ENCODE data around the gene C17orf114.

Gene C17orf114

GRCh38 chr17:4780325-4780955 lies 21.7 kb downstream of the C17orf114 start:
- no peaks in the 10 kb centered on the region for H3K36me3 ChIP-seq (ENCODE audit: control insufficient read depth, insufficient read depth, low read length)
- DNase-seq (ENCODE audit: low read depth, low spot score) (no peak), ATAC-seq (no peak)
- no peak overlapping the region for H3K27ac ChIP-seq (ENCODE audit: low read length)
- ChIA-PET POLR2A (no interaction called here), CTCF (no interaction called here)
- no peak overlapping the region for H3K4me3 ChIP-seq (ENCODE audit: low read depth in 2 of 2, low read length in 2 of 2)
- intact Hi-C loops (cut with micrococcal nuclease; ENCODE audit: unreplicated experiment) (no loop called here), in situ Hi-C loops (cut with HindIII; ENCODE audit: low pct_unique_long_range_greater_than_20kb, low sequenced_read_pairs) (no loop called here)
- BruUV-seq (replicated peaks): no TSS peak
- TF ChIP-seq SIN3A (IDR thresholded peaks at IDR 0.05; ENCODE audit: borderline replicate concordance, insufficient read depth, low read depth, low read length) (no peak), POLR2AphosphoS5 (IDR thresholded peaks at IDR 0.05; ENCODE audit: low read depth, low read length) (no peak), REST (IDR thresholded peaks at IDR 0.05; ENCODE audit: insufficient read depth in 1 of 2, low read depth in 2 of 2, low read length in 1 of 2) (no peak), TCF7L2 (IDR thresholded peaks at IDR 0.05; ENCODE audit: low read depth, low read length) (no peak)
- TF ChIP-seq, protein P1, sequence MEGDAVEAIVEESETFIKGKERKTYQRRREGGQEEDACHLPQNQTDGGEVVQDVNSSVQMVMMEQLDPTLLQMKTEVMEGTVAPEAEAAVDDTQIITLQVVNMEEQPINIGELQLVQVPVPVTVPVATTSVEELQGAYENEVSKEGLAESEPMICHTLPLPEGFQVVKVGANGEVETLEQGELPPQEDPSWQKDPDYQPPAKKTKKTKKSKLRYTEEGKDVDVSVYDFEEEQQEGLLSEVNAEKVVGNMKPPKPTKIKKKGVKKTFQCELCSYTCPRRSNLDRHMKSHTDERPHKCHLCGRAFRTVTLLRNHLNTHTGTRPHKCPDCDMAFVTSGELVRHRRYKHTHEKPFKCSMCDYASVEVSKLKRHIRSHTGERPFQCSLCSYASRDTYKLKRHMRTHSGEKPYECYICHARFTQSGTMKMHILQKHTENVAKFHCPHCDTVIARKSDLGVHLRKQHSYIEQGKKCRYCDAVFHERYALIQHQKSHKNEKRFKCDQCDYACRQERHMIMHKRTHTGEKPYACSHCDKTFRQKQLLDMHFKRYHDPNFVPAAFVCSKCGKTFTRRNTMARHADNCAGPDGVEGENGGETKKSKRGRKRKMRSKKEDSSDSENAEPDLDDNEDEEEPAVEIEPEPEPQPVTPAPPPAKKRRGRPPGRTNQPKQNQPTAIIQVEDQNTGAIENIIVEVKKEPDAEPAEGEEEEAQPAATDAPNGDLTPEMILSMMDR (IDR thresholded peaks at IDR 0.05): no peak
- H3K27me3 ChIP-seq (ENCODE audit: control insufficient read depth, insufficient read depth, low read length): no peaks in the 10 kb centered on the region
- no peaks in the 10 kb centered on the region for H3K4me1 ChIP-seq (ENCODE audit: control insufficient read depth, insufficient read depth, low read length)
- H3K9me3 ChIP-seq (ENCODE audit: control insufficient read depth, insufficient read depth, low read depth, low read length): no peaks in the 10 kb centered on the region

GRCh38 chr17:4777969-4778760 lies 24.0 kb downstream of the C17orf114 start:
- in situ Hi-C loops (cut with HindIII; ENCODE audit: low pct_unique_long_range_greater_than_20kb, low sequenced_read_pairs): no loop called here
- no peak for TF ChIP-seq REST (IDR thresholded peaks at IDR 0.05; ENCODE audit: insufficient read depth in 1 of 2, low read depth in 2 of 2, low read length in 1 of 2)
- no peak for ATAC-seq
- Histone ChIP-seq H3K27me3 (ENCODE audit: control insufficient read depth, insufficient read depth, low read length) (no peaks in the 10 kb centered on the region), H3K4me3 (ENCODE audit: low read depth in 2 of 2, low read length in 2 of 2) (no peak overlapping the region), H3K4me1 (ENCODE audit: control insufficient read depth, insufficient read depth, low read length) (no peaks in the 10 kb centered on the region), H3K27ac (ENCODE audit: low read length) (no peak overlapping the region), H3K36me3 (ENCODE audit: control insufficient read depth, insufficient read depth, low read length) (no peaks in the 10 kb centered on the region), H3K9me3 (ENCODE audit: control insufficient read depth, insufficient read depth, low read depth, low read length) (no peaks in the 10 kb centered on the region)
- no peak for DNase-seq (ENCODE audit: low read depth, low spot score)
- CTCF ChIA-PET: interaction anchor here (0.8 kb wide), 1 partner anchor 12 kb away, joined by 4 read pairs; no protein-coding TSS in a partner anchor
- intact Hi-C loops (cut with micrococcal nuclease; ENCODE audit: unreplicated experiment): no loop called here
- BruUV-seq (replicated peaks): no TSS peak
- POLR2A ChIA-PET: interaction anchor here (0.6 kb wide), 1 partner anchor 18 kb away, joined by 4 read pairs; the partner anchor contains the start of gene PSMB6

All from Panc1 (cell line).